ENCODE measurements around the gene LONRF2. TPM values are rescaled to one million over a fixed set of nuclear protein-coding genes. Genes with fewer than 3 reads are reported as not detected.

The LONRF2 gene
- total RNA-seq, 1 donor from 2014 or later, result 7.6 TPM

DNA sequence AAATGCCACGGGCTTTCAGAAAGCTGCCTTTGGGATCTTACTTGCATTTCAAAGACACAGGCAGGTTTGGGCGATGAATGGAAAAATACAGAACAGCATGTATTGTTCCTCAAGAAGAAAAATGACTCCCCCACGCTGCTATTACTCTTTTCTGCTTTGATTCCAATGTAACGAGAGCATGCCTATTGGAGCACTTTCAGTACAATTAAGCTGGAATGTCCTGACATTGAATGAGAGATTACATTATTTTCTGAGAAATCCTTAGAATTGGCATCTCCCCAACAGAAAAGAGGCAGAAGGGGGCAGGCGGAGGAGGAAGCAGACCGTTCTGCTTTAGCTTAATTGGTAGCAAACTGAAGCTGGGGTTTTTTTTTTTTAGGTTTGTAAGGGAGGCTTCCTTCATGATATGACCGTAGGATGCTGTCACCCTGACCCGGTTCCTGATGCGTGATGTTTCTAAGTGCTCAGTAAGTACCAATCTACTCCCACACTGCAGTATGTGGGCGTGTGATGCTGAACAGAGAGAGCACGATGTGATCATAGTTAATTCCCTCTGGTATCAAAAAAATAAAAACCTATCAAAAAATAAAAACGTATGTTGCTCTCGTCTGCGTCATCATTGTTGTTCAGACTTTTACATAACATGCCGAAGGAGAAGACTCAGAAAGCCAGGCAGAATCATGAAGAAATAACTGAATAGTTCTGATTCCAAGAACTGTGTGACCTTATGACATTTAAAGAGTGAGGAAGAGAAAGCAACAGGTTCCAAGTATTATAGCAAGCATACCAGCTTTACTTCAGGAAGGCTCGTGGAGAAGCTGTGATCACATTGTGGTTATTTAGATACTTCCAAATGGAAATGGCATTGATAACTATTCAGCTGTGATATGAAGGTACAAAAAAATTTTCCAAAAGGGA lies 40.5 kb downstream of the LONRF2 start:
- Histone ChIP-seq H3K4me1 (no peaks in the 10 kb centered on the region), H3K27ac (peak overlapping the region; percentile 12 to 57), H3K4me3 (peak overlapping the region; percentile 21 to 30), H3K36me3 (peaks cover 0 to 8% of the 10 kb centered on the region in 2 donors), H3K27me3 (no peaks in the 10 kb centered on the region), H3K9me3 (no peaks in the 10 kb centered on the region)
- no peak for DNase-seq (ENCODE audit: low spot score in 2 of 2)
- TF ChIP-seq, protein P1, sequence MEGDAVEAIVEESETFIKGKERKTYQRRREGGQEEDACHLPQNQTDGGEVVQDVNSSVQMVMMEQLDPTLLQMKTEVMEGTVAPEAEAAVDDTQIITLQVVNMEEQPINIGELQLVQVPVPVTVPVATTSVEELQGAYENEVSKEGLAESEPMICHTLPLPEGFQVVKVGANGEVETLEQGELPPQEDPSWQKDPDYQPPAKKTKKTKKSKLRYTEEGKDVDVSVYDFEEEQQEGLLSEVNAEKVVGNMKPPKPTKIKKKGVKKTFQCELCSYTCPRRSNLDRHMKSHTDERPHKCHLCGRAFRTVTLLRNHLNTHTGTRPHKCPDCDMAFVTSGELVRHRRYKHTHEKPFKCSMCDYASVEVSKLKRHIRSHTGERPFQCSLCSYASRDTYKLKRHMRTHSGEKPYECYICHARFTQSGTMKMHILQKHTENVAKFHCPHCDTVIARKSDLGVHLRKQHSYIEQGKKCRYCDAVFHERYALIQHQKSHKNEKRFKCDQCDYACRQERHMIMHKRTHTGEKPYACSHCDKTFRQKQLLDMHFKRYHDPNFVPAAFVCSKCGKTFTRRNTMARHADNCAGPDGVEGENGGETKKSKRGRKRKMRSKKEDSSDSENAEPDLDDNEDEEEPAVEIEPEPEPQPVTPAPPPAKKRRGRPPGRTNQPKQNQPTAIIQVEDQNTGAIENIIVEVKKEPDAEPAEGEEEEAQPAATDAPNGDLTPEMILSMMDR (IDR thresholded peaks at IDR 0.05), result no peak
- intact Hi-C loops (cut with DNase I), result no loop called here

GRCh38 chr2:100279586-100280534 lies 42.4 kb downstream of the LONRF2 start:
- TF ChIP-seq, protein P1 (IDR thresholded peaks at IDR 0.05), result no peak
- Histone ChIP-seq H3K4me1 (no peaks in the 10 kb centered on the region), H3K4me3 (no peak overlapping the region), H3K27ac (no peak overlapping the region), H3K36me3 (peaks cover 0 to 4% of the 10 kb centered on the region in 2 donors), H3K9me3 (no peaks in the 10 kb centered on the region), H3K27me3 (no peaks in the 10 kb centered on the region)
- no peak for DNase-seq (ENCODE audit: low spot score in 2 of 2)
- intact Hi-C loops (cut with DNase I), result no loop called here

- TF ChIP-seq, protein P1 (IDR thresholded peaks at IDR 0.05), result no peak
- Histone ChIP-seq H3K4me3 (no peak overlapping the region), H3K9me3 (no peaks in the 10 kb centered on the region), H3K27ac (no peak overlapping the region), H3K4me1 (no peaks in the 10 kb centered on the region), H3K27me3 (no peaks in the 10 kb centered on the region), H3K36me3 (peaks cover 0 to 4% of the 10 kb centered on the region in 2 donors)
- no peak for DNase-seq (ENCODE audit: low spot score in 2 of 2)
- intact Hi-C loops (cut with DNase I), result no loop called here
Observed at GRCh38 chr2:100278986-100279385, 43.3 kb downstream of the LONRF2 start.

DNA sequence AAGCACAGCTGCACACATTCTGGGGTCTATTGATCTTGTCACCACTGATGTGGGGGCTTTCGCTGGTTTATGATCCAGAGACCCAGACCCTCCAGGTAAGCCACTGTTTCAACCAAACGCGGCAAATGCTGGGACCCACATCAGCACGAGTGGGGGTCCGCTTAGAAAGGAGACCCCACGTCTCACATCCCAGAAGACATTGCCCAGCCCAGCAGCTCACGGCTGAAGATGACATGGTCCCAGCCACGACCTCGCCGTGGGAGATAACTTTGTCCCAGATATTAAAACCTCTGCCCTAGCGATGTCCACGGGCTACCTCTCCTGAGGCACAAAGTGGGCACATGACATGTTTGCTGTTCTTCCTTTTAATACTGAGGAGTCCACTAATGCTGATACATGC lies 43.8 kb downstream of the LONRF2 start:
- Histone ChIP-seq H3K9me3 (no peaks in the 10 kb centered on the region), H3K27ac (no peak overlapping the region), H3K36me3 (peaks cover 0 to under 1% of the 10 kb centered on the region in 2 donors), H3K27me3 (no peaks in the 10 kb centered on the region), H3K4me1 (no peaks in the 10 kb centered on the region), H3K4me3 (no peak overlapping the region)
- TF ChIP-seq, protein P1 (IDR thresholded peaks at IDR 0.05), result no peak
- intact Hi-C loops (cut with DNase I), result no loop called here
- no peak for DNase-seq (ENCODE audit: low spot score in 2 of 2)

DNA sequence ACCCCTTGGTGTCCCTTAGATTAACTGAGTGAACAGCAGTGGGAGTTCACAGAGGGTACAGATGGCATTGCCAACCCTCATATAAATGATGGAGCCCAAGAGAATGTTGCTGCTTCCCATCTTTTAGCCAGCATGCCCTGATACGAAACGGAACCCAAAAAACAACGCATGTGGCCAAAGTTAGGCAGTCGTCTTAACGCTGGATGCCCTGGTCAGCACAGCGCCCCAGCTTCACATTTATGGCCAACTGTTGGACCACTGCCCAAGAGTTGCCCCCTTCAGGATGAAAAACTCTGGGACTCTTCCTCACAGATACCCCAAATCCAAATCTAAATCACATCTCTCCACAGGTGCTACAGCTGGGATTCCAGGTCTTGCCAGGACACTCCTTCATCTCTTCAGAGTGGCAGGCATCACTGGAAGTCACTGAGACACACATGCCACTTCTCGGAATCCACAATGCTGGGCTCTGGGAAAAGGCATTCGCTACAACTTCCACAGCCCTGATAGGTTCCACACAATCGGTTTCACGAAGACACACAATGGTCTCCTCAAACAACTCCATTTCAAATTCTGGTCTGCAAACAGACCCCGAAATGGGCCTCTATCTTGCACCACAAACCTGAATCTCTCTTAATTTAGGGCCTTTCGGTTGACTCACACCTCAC lies 44.6 kb downstream of the LONRF2 start:
- intact Hi-C loops (cut with DNase I), result no loop called here
- Histone ChIP-seq H3K27me3 (no peaks in the 10 kb centered on the region), H3K4me3 (no peak overlapping the region), H3K9me3 (no peaks in the 10 kb centered on the region), H3K4me1 (peaks cover 0 to under 1% of the 10 kb centered on the region in 2 donors), H3K27ac (no peak overlapping the region), H3K36me3 (no peaks in the 10 kb centered on the region)
- no peak for DNase-seq (ENCODE audit: low spot score in 2 of 2)
- TF ChIP-seq, protein P1 (IDR thresholded peaks at IDR 0.05), result no peak
